HG03442 (cell line): ENCODE results near the gene KMT5C.

Source experiments
- ATAC-seq: cut with Tn5 transposase; IDR thresholded peaks from one replicate; pipeline ENCODE4 v1.9.1; 2021; ENCODE audit warnings: mild to moderate bottlenecking, moderate library complexity; ENCODE audit not compliant: unreplicated experiment

The KMT5C gene

DNA sequence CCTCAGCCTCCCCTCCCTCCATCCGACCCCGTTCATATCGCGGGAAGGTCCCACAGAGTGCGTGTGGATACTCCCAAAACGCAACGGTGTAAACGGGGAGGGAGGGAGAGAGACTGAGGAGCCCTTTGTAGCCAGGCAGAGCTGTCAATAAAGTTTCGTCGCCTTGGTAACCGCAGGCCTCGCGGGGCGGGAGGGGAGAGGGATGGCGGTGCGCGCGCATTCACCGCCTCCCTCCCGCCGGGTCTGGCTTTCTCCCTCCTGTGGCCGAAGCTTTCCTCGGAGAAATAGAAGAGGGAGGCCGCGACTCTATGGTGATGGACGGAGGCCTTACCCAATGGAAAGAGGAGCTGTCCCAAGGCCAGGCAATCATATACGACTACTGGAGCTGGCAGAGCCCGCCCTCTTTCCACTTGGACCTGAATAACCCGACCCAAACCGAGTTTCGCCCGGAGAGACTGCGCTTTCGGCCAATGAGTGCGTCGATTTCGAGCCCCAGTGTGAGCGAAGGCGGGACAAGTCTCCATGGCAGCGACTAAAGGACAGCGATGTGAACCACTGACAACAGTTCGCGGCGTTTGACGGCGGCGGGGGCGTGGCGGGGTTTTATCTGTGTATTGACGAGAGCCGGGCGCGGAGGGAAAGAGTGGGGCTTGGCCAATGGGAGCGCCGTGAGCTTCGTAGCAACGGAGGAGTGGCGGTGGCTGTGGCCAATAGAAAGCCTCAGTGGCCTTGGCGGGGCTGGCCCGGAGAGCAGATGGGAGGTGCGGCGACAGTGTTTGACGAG is at the start of gene KMT5C:
TSS of gene KMT5C (plus strand) at position 772 of the 784 bp plus-strand sequence. CDS start 2,061 bp downstream, outside the sequence.
- ATAC-seq: peak; percentile 78

DNA sequence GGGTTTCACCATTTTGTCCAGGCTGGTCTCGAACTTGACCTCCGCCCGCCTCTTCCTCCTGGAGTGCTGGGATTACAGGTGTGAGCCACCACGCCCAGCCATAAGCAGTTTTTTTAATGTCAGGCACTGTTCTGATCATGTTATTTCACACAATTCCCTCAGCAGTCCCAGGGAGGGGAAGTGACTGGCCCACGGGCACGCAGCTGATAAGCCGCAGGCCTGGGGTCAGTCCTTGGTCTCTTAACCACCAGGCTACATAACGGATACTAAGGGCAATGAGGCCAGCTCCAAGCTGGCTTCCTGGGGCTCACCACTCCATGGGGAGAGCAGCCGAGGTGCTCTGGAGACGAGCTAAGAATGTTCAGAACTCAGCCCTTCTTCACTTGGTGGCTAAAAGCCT is 42.4 kb upstream of the KMT5C start:
- no peak for ATAC-seq

DNA sequence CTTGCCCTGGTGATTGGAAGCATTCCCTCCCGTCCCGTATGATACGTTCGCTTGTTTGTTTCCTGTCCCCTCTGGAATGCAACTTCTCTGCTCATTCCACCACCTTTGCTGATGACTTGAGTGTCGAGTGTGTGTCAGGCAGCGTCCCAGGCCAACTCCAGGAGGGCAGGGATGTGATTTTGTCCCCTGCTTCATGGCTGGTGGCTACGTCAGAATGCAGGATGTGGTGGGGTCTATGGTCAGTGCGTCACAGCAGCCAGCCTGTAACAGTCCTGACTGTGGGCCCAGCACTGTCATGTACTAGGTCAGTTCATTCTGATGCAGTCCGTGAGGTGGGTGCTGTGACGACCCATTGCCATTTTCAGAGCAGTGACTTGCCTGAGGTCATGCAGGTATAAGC is 39.7 kb upstream of the KMT5C start:
- ATAC-seq: no peak

DNA sequence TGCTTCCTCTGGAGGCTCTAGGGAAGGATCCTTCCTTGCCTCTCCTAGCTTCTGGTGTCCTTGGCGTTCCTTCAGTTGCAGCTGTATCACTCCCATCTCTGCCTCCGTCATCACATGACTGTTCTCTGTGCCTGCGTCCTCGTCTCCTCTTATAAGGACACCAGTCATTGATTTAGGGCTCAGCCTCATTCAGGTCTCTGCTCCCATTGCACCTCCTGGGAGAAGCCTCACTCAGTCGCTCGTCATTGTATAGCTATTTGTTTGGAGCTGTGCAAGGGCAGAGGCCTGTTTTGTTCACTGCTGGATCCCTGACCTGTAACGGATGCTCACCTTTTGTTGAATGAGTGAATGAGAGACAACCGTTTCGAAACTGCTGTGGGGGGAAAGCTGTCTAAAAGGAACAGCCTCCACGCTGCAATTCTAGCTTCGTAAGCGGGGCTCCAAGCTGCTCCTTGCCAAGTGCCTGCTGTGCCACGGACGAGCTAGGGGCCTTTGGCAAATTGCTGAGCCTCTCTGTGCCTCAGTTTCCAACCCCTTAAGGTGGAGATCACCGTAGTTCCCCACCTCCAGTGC is 38.7 kb upstream of the KMT5C start:
- ATAC-seq: no peak

DNA sequence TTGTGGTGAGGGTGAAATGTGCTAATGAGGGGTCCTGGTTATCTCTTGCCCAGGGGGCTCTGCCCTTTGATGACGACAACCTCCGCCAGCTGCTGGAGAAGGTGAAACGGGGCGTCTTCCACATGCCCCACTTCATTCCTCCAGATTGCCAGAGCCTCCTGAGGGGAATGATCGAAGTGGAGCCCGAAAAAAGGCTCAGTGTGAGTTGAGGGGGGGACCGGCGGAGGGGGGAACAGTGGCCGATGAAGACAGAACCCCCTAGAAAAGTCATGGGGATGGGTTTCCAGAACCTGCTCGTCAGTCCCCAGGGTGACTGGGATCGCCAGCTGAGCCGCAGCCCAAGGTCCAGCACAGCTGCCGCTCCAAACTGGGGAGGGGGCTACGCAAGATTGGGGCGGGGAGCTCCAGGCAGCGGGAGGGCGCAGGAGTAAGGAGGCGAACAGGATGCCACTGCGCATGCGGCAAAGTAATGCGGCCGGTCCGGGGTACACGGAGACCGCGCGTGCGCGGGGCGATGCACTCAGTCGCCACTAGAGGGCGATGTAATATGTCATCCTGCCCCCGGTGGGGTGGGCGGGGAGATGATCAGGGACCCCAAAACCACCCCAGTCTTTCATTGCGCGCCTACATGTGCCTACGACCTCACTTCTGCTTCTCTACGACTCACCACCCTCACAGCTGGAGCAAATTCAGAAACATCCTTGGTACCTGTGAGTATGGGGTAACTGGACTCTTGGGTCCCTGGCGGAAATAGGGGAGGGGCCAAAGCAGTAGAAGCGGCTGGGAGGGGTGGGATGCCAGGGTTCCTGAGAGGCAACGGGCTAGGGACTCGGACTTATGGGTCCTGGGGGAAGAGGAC is 38.0 kb upstream of the KMT5C start:
- peak; percentile 84 for ATAC-seq

DNA sequence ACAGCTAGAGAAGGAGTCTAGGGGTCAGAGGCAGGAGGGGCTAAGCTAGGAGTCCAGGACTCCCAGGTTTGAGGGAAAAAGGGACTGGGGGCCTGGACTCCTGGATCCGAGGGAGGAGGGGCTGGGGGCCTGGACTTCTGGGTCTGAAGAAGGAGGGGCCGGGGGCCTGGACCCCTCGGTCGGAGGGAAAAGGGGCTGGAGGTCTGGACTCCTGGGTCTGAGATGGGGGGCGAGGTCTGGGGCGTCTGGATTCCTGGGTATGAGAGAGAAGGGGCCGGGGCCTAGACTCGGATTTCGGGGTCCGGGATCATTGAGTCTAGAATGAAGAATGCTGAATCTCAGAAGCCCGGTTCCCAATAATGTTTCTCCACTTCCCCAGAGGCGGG is 37.4 kb upstream of the KMT5C start:
- ATAC-seq: no peak

DNA sequence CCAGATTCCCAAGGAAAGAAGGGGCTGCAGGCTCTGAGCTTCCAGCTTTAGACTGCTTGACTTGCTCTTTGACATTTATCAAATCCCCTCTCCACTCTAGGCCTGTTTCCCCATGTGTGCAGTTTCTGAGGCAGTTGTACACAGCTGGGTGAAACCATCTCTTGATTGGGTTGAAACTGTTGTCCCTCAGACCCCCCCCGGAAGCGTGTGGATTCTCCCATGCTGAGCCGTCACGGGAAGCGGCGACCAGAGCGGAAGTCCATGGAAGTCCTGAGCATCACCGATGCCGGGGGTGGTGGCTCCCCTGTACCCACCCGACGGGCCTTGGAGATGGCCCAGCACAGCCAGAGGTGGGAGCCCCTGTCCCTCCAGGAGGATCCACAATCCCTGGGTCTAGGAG is 36.2 kb upstream of the KMT5C start:
- ATAC-seq: no peak

DNA sequence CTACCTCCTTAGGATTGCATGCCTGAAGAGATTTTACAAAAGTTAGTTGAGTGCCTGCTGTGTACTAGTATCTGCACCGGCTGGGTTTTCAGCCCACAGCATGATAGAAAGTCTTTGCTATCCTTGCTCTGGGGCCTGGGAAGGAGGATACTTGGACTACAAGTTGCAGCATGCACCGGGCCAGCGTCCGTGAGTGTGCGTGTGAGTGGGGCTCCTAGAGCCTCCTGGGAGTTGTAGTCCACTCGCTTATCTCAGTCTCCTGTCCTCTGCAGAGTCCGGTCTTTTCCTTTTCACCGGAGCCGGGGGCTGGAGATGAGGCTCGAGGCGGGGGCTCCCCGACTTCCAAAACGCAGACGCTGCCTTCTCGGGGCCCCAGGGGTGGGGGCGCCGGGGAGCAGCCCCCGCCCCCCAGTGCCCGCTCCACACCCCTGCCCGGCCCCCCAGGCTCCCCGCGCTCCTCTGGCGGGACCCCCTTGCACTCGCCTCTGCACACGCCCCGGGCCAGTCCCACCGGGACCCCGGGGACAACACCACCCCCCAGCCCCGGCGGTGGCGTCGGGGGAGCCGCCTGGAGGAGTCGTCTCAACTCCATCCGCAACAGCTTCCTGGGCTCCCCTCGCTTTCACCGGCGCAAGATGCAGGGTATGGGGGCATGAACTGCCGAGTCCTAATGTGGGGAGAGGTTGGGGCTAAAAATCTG is 35.2 kb upstream of the KMT5C start:
- no peak for ATAC-seq

DNA sequence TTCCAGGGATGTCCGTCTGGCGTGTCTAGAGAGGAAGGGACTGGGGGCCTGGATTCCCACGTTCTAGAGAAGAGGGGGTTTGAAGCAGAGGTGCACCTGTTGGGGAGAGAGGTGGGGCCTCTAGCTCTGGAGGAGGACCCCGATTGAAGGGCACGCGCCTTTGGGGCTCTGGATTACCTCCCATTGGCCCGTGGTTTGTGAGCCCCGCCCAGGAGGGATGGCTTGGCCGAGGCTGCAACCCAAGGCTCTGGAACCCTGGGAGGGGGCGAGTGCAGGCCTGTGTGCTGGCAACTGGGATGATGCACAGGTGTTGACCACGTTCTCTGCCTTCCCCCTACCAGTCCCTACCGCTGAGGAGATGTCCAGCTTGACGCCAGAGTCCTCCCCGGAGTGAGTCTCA is 34.7 kb upstream of the KMT5C start:
- no peak for ATAC-seq

DNA sequence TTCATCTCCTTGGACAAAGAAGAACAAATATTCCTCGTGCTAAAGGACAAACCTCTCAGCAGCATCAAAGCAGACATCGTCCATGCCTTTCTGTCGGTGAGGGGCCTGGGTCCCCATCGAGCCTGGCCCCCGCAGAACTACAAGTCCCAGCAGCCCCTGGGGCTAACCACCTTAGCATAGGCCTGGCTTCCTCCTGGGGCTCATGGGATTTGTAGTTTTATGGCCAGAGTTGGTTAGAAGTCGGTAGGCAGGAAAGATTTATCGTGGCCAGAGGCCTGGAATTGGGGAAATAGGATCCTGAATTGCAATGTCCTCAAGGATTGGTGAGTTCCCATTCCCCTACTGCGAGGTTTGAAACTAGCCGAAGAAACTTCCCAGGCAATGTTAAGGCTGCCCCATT is 34.2 kb upstream of the KMT5C start:
- ATAC-seq: no peak

DNA sequence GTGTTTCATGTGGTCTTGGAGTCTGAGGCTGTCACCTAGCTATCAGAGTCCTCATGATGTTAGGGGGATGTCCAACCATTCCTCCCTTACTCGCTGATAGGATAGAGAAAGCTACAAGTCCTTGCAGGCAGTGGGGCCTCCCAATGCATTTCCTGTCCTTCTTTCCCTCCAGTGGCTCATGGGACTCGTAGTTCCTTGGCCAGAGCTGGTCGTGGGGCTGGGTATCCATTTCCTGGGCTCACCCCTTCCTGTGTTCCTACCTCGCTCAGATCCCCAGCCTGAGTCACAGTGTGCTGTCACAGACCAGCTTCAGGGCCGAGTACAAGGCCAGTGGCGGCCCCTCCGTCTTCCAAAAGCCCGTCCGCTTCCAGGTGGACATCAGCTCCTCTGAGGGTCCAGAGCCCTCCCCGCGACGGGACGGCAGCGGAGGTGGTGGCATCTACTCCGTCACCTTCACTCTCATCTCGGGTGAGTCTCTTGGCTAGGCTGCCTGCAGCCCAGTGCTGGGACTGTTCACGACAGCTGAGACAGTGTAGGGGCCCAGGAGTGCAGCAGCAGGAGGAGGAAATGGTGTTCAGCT is 33.6 kb upstream of the KMT5C start:
- no peak for ATAC-seq

DNA sequence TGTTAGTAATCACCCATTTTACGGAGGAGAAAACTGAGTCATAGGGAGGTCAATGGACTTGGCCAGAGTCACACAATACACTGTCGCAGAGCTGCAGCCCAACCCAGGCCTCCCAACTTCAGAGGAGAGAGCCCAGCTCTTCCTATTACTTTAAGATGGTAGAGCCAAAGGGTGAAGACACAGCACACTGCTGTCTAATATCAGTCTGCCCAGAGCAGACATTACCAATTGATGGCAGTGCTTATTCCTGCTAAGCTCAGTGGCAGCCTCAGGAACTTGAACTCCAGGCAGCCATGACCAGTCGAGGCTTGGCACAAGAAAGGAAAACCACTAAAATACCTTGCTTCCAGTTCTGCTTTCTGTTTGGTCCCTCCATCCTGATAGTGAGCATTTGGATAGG is 33.0 kb upstream of the KMT5C start:
- no peak for ATAC-seq

DNA sequence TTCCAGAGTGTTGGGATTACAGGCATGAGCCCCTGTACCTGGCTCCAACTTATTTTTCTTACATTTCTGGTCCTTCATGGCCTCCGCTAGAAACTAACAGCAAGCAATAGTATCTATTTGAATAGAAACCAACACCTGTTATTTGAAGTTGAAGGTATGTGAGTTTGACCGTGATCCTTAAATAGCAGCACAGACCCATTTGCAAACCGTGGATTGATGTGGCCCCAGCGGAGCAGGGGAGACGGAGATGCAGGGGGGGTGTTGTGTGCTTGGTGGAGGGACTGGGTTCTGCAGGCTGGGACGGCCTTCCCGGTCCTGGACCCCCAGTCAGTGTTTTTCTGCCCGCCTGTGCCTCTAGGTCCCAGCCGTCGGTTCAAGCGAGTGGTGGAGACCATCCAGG is 31.4 kb upstream of the KMT5C start:
- no peak for ATAC-seq

DNA sequence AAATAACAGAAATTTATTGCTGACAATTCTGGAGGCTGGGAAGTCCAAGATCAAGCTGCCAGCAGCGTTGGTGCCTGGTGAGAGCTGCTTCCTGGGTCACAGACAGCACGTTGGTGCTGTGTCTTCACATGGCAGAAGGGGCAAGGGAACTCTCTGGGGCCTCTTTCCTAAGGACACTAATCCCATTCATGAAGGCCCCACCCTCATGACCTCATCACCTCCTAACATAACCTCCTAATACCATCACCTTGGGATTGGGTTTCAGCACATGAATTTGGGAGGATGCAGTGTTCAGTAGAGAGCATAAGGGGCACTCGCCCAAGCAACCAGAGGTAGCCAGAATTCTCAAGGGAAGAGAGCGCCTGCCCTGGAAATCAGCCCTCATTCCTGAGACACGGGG is 30.2 kb upstream of the KMT5C start:
- ATAC-seq: no peak

DNA sequence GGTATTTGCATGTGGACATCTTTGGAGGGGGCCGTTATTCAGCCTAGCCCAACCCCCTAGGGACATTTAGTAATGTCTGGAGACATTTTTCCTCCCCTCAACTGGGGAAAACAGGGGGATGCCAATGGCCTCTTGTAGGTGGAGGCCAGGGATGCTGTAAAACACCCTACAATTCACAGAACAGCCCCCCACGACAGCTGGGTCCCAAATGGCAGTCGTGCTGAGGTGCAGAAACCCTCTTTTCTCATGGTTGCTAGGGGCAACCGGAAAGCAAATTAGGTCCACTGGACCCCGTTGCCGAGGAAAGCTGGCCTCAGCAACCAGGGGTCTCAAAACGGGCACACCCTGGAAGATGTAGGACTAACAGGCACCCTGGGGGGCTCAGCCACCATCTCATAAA is 29.2 kb upstream of the KMT5C start:
- ATAC-seq: no peak

DNA sequence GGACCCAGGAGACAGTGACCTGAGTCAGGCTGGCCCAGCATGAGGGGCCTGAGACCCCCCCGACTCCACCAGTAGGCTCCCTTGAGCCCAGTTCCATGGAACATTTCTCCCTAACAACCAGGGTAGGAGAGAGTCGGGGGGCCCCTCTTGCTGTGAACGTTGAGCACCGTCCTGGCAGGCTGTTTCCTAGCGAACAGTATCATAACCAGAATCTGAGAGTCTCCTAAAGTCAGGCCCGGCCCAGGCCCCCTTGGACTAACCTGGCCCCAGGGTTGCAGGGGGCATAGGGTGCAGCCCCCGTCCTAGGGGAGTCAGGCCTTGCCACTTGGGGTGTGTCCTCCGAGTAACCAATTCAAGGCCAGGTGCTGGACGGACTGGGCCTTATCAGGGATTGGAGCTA is 28.3 kb upstream of the KMT5C start:
- no peak for ATAC-seq

DNA sequence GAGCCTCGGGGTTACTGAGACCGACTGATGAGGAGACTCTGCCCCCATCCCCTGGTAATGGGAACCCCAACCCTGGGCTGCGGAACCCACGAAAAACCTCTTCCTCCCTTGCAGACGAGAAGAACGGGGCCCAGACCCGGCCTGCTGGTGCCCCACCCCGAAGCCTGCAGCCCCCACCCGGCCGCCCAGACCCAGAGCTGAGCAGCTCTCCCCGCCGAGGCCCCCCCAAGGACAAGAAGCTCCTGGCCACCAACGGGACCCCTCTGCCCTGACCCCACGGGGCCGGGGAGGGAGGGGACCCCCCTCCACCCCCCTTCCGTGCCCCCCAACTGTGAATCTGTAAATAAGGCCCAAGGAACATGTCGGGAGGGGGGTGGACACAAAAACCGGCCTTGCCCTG is 27.9 kb upstream of the KMT5C start:
- no peak for ATAC-seq

DNA sequence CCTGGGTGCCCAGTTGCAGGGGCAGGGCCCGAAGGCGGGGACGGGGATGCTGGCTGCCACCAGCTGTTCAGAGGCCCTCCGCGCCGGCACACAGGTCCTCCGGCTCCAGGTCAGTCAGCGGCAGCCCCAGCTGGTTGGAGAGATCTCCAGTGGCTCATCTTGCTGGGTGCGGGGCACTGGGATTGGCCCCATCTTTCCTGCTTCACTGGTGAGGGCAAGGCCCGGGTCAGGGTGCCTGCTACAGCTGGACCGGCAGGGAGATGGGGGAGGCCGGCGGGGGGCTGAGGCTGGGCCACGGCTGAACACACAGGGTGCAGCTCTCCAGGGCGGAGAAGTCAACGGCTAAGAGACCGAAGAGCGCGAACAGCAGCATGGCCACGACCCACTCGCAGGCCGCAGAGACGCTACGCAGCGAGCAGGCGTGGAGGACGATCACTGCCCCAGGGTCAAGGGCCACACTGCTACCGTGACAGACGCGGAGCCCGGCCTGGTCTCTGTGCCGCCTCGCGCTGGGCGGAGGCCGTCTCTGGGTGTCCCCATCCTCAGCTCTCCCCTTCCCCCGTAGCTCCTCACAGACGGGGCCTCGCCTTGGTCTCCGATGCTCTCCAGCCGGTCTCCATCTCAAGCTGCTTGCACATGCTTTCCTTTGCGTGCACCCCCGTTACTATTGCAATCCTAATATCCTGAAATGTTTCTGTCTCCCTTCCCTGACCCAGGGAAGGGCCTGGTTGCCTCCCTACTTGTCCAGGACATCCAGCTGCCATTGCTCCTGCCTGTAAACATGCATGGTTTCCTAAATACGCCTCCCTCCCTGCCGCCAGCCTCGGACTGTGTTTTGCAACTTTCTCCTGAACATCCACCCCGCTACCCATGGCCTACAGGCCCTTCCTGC is 26.8 kb upstream of the KMT5C start:
- no peak for ATAC-seq

DNA sequence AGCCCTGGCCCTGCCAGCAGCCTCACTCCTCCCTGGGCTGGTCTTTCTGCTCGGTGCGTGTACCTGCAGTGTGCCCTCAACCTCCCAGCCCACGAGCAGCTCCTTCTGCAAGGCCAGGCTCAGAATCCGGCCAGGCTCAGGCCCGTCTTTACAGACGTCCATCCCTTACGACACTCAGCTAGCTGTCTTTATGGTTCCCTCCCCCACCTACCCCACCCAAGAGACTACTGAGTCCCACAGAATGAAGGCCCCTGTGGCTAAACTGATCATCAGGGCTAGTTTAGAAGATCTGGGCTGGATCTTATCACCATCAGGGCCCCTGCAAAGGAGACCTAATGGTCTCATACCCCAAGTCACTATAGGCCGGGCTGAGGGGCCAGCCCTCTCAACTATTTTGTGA is 25.3 kb upstream of the KMT5C start:
- no peak for ATAC-seq

DNA sequence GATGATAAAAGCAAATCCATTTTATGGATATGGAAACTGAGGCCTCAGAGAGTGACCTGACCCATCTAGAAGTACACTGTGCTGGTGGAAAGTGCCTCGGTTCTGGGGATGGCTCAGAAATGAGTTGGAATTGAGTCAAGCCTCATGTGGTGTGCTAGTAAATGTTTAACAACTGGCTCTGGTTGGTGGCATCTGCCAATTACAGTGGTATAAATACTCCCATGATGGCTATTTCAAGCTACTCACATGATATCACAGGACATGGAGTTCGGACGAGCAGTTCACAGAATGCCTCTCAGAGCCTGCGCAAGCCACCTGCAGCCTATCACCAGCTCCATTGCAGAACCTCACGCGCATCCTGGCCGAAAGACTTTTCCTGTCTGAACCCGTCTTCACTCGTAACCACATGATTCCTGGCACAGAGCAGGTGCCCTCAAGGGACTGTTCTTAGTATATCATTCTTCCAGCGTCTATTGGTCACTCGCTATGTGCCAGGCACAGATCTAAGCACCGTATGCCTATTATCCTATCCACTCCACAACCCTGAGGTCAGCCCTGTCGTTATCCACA is 23.6 kb upstream of the KMT5C start:
- ATAC-seq: no peak
